Measurements from ENCODE around the gene FBXL7. TPM values are rescaled to one million over a fixed set of nuclear protein-coding genes. Genes with fewer than 3 reads are reported as not detected.

The FBXL7 gene
- total and polyA plus RNA-seq, 7 experiments from 2014 or later, result not detected

GRCh38 chr5:15483351-15484097, 16.5 kb upstream of the FBXL7 start:
- ChIA-PET CTCF (no interaction called here), POLR2A (no interaction called here)
- H3K27ac ChIP-seq (ENCODE audit: low read depth, low read length), result no peak overlapping the region
- H3K27me3 ChIP-seq (ENCODE audit: control insufficient read depth in 2 of 2, insufficient read depth in 2 of 2, low read length in 2 of 2), result no peaks in the 10 kb centered on the region
- H3K4me1 ChIP-seq (ENCODE audit: control insufficient read depth in 2 of 2, insufficient read depth in 2 of 2, low read length in 2 of 2), result no peaks in the 10 kb centered on the region
- Mint-ChIP-seq H3K27me3 (no peaks in the 10 kb centered on the region), H3K27ac (no peak overlapping the region), H3K36me3 (peaks cover 0 to 5% (median 0%) of the 10 kb centered on the region in 5 donors), H3K9me3 (peaks cover 0 to 10% (median 4%) of the 10 kb centered on the region in 11 donors), H3K4me3 (no peak overlapping the region), H3K4me1 (no peaks in the 10 kb centered on the region)
- ATAC-seq (no peak), DNase-seq (no peak)
- H3K36me3 ChIP-seq (ENCODE audit: control insufficient read depth in 2 of 3, insufficient read depth in 3 of 3, low read length in 3 of 3), result no peaks in the 10 kb centered on the region
- H3K9me3 ChIP-seq (ENCODE audit: control insufficient read depth in 2 of 3, low read length in 3 of 3), result no peaks in the 10 kb centered on the region
- intact Hi-C loops (cut with micrococcal nuclease), result no loop called here
- H3K4me3 ChIP-seq (ENCODE audit: low read length), result no peak overlapping the region

DNA sequence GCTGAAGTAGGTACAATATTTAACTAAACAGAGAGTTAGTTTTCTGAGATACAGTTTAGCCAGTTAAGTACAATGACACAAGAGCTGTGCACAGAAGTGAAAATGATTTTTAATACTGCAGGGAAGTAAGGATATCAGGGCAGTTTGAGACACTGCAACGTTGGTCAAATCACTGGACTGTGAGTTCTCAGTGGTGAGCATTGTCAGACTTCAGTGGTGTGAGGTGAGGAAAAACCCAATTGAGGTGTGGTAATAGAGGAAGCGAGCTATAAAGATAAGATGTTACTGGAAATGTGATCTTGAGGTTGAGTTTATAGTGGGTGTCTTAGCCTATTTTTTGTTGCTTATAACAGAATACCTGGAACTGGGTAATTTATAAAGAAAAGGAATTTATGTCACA, 12.8 kb upstream of the FBXL7 start:
- DNase-seq (no peak), ATAC-seq (no peak)
- intact Hi-C loops (cut with micrococcal nuclease), result no loop called here
- H3K4me3 ChIP-seq (ENCODE audit: low read length), result no peak overlapping the region
- H3K27me3 ChIP-seq (ENCODE audit: control insufficient read depth in 2 of 2, insufficient read depth in 2 of 2, low read length in 2 of 2), result no peaks in the 10 kb centered on the region
- Mint-ChIP-seq H3K4me1 (no peaks in the 10 kb centered on the region), H3K27me3 (no peaks in the 10 kb centered on the region), H3K4me3 (no peak overlapping the region), H3K27ac (no peak overlapping the region), H3K9me3 (peaks cover 0 to 21% (median 2%) of the 10 kb centered on the region in 11 donors), H3K36me3 (no peaks in the 10 kb centered on the region)
- ChIA-PET CTCF (no interaction called here), POLR2A (no interaction called here)
- H3K36me3 ChIP-seq (ENCODE audit: control insufficient read depth in 2 of 3, insufficient read depth in 3 of 3, low read length in 3 of 3), result no peaks in the 10 kb centered on the region
- H3K27ac ChIP-seq (ENCODE audit: low read depth, low read length), result no peak overlapping the region
- no peaks in the 10 kb centered on the region for H3K4me1 ChIP-seq (ENCODE audit: control insufficient read depth in 2 of 2, insufficient read depth in 2 of 2, low read length in 2 of 2)
- no peaks in the 10 kb centered on the region for H3K9me3 ChIP-seq (ENCODE audit: control insufficient read depth in 2 of 3, low read length in 3 of 3)

- intact Hi-C loops (cut with micrococcal nuclease), result no loop called here
- H3K9me3 Mint-ChIP-seq, result peaks cover 0 to 36% (median 4%) of the 10 kb centered on the region in 11 donors
- no peaks in the 10 kb centered on the region for H3K4me1 Mint-ChIP-seq
- ATAC-seq (no peak), DNase-seq (no peak)
- H3K27ac Mint-ChIP-seq, result no peak overlapping the region
- H3K36me3 Mint-ChIP-seq, result no peaks in the 10 kb centered on the region
- Histone ChIP-seq H3K36me3 (ENCODE audit: control insufficient read depth in 2 of 3, insufficient read depth in 3 of 3, low read length in 3 of 3) (no peaks in the 10 kb centered on the region), H3K27ac (ENCODE audit: low read depth, low read length) (no peak overlapping the region), H3K4me1 (ENCODE audit: control insufficient read depth in 2 of 2, insufficient read depth in 2 of 2, low read length in 2 of 2) (no peaks in the 10 kb centered on the region), H3K4me3 (ENCODE audit: low read length) (no peak overlapping the region), H3K9me3 (ENCODE audit: control insufficient read depth in 2 of 3, low read length in 3 of 3) (no peaks in the 10 kb centered on the region), H3K27me3 (ENCODE audit: control insufficient read depth in 2 of 2, insufficient read depth in 2 of 2, low read length in 2 of 2) (no peaks in the 10 kb centered on the region)
- CTCF ChIA-PET, result no interaction called here
- POLR2A ChIA-PET, result no interaction called here
- no peak overlapping the region for H3K4me3 Mint-ChIP-seq
- H3K27me3 Mint-ChIP-seq, result peaks cover 0 to 6% (median 0%) of the 10 kb centered on the region in 5 donors
Observed at GRCh38 chr5:15489571-15490235, 10.3 kb upstream of the FBXL7 start.

- Histone ChIP-seq H3K27me3 (ENCODE audit: control insufficient read depth in 2 of 2, insufficient read depth in 2 of 2, low read length in 2 of 2) (no peaks in the 10 kb centered on the region), H3K36me3 (ENCODE audit: control insufficient read depth in 2 of 3, insufficient read depth in 3 of 3, low read length in 3 of 3) (no peaks in the 10 kb centered on the region), H3K27ac (ENCODE audit: low read depth, low read length) (no peak overlapping the region), H3K9me3 (ENCODE audit: control insufficient read depth in 2 of 3, low read length in 3 of 3) (no peaks in the 10 kb centered on the region), H3K4me1 (ENCODE audit: control insufficient read depth in 2 of 2, insufficient read depth in 2 of 2, low read length in 2 of 2) (no peaks in the 10 kb centered on the region), H3K4me3 (ENCODE audit: low read length) (no peak overlapping the region)
- POLR2A ChIA-PET, result no interaction called here
- Mint-ChIP-seq H3K4me3 (no peak overlapping the region), H3K4me1 (no peaks in the 10 kb centered on the region), H3K27me3 (peaks cover 0 to 6% (median 0%) of the 10 kb centered on the region in 5 donors), H3K27ac (no peak overlapping the region), H3K9me3 (peaks cover 0 to 36% (median 4%) of the 10 kb centered on the region in 11 donors), H3K36me3 (no peaks in the 10 kb centered on the region)
- no peak for ATAC-seq
- no peak for DNase-seq
- CTCF ChIA-PET, result no interaction called here
- intact Hi-C loops (cut with micrococcal nuclease), result no loop called here
Observed at GRCh38 chr5:15492545-15492944, 7.4 kb upstream of the FBXL7 start.

GRCh38 chr5:15493501-15493900, 6.5 kb upstream of the FBXL7 start:
- ChIA-PET CTCF (no interaction called here), POLR2A (no interaction called here)
- DNase-seq (no peak), ATAC-seq (no peak)
- Histone ChIP-seq H3K9me3 (ENCODE audit: control insufficient read depth in 2 of 3, low read length in 3 of 3) (no peaks in the 10 kb centered on the region), H3K4me3 (ENCODE audit: low read length) (no peak overlapping the region), H3K27me3 (ENCODE audit: control insufficient read depth in 2 of 2, insufficient read depth in 2 of 2, low read length in 2 of 2) (peaks cover 0 to 3% of the 10 kb centered on the region in 2 donors), H3K27ac (ENCODE audit: low read depth, low read length) (no peak overlapping the region), H3K36me3 (ENCODE audit: control insufficient read depth in 2 of 3, insufficient read depth in 3 of 3, low read length in 3 of 3) (no peaks in the 10 kb centered on the region), H3K4me1 (ENCODE audit: control insufficient read depth in 2 of 2, insufficient read depth in 2 of 2, low read length in 2 of 2) (no peaks in the 10 kb centered on the region)
- peaks cover 0 to 5% (median 0%) of the 10 kb centered on the region in 5 donors for H3K36me3 Mint-ChIP-seq
- H3K4me1 Mint-ChIP-seq, result no peaks in the 10 kb centered on the region
- H3K4me3 Mint-ChIP-seq, result no peak overlapping the region
- intact Hi-C loops (cut with micrococcal nuclease), result no loop called here
- H3K9me3 Mint-ChIP-seq, result peaks cover 0 to 36% (median 4%) of the 10 kb centered on the region in 11 donors
- peaks cover 4 to 15% (median 8%) of the 10 kb centered on the region in 5 donors for H3K27me3 Mint-ChIP-seq
- no peak overlapping the region for H3K27ac Mint-ChIP-seq

DNA sequence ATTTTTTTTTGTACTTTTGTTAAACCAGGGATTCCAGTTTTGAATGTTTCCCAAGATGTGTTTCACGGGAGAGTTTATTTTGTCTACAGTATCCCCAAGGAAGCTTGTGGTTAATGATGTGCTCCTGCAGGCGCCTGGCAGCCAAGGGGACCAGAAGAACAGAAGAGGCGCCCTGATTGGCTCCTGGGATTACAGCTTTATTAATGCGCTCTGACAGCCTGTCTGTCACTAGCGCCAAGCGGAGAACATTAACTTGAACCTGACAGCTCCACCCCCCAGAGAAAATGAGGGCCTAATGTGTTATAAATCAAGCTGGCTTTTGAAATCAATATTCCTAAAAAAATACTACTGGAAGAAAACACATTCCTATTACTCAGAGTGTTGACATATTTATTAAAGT, 5.0 kb upstream of the FBXL7 start:
- H3K4me3 Mint-ChIP-seq, result no peak overlapping the region
- H3K4me1 ChIP-seq (ENCODE audit: control insufficient read depth in 2 of 2, insufficient read depth in 2 of 2, low read length in 2 of 2), result no peaks in the 10 kb centered on the region
- DNase-seq, result no peak
- H3K27me3 ChIP-seq (ENCODE audit: control insufficient read depth in 2 of 2, insufficient read depth in 2 of 2, low read length in 2 of 2), result peaks cover 0 to 3% of the 10 kb centered on the region in 2 donors
- H3K9me3 Mint-ChIP-seq, result peaks cover 0 to 34% (median 6%) of the 10 kb centered on the region in 11 donors
- no peak for ATAC-seq
- no peak overlapping the region for H3K4me3 ChIP-seq (ENCODE audit: low read length)
- no peaks in the 10 kb centered on the region for H3K4me1 Mint-ChIP-seq
- intact Hi-C loops (cut with micrococcal nuclease), result no loop called here
- peaks cover 15 to 21% (median 19%) of the 10 kb centered on the region in 5 donors for H3K27me3 Mint-ChIP-seq
- no peak overlapping the region for H3K27ac ChIP-seq (ENCODE audit: low read depth, low read length)
- ChIA-PET POLR2A (no interaction called here), CTCF (no interaction called here)
- no peaks in the 10 kb centered on the region for H3K9me3 ChIP-seq (ENCODE audit: control insufficient read depth in 2 of 3, low read length in 3 of 3)
- no peak overlapping the region for H3K27ac Mint-ChIP-seq
- H3K36me3 ChIP-seq (ENCODE audit: control insufficient read depth in 2 of 3, insufficient read depth in 3 of 3, low read length in 3 of 3), result no peaks in the 10 kb centered on the region
- H3K36me3 Mint-ChIP-seq, result peaks cover 0 to 5% (median 4%) of the 10 kb centered on the region in 5 donors

- H3K27me3 Mint-ChIP-seq, result peaks cover 28 to 33% (median 33%) of the 10 kb centered on the region in 5 donors
- H3K27me3 ChIP-seq (ENCODE audit: control insufficient read depth in 2 of 2, insufficient read depth in 2 of 2, low read length in 2 of 2), result peaks cover 0 to 3% of the 10 kb centered on the region in 2 donors
- peaks cover 0 to 22% (median 4%) of the 10 kb centered on the region in 11 donors for H3K9me3 Mint-ChIP-seq
- no peaks in the 10 kb centered on the region for H3K4me1 Mint-ChIP-seq
- DNase-seq (no peak), ATAC-seq (no peak)
- no peaks in the 10 kb centered on the region for H3K9me3 ChIP-seq (ENCODE audit: control insufficient read depth in 2 of 3, low read length in 3 of 3)
- intact Hi-C loops (cut with micrococcal nuclease), result no loop called here
- H3K4me3 ChIP-seq (ENCODE audit: low read length), result no peak overlapping the region
- ChIA-PET POLR2A (no interaction called here), CTCF (no interaction called here)
- no peaks in the 10 kb centered on the region for H3K36me3 ChIP-seq (ENCODE audit: control insufficient read depth in 2 of 3, insufficient read depth in 3 of 3, low read length in 3 of 3)
- H3K4me3 Mint-ChIP-seq, result no peak overlapping the region
- no peak overlapping the region for H3K27ac ChIP-seq (ENCODE audit: low read depth, low read length)
- no peak overlapping the region for H3K27ac Mint-ChIP-seq
- H3K4me1 ChIP-seq (ENCODE audit: control insufficient read depth in 2 of 2, insufficient read depth in 2 of 2, low read length in 2 of 2), result no peaks in the 10 kb centered on the region
- H3K36me3 Mint-ChIP-seq, result peaks cover 0 to 5% (median 4%) of the 10 kb centered on the region in 5 donors
Observed at GRCh38 chr5:15496886-15497285, 3.1 kb upstream of the FBXL7 start.

Data from naive thymus-derived CD4-positive, alpha-beta T cell (primary cell).